ENCODE results near the gene CDH15. TPM values are rescaled to one million over a fixed set of nuclear protein-coding genes. Genes with fewer than 3 reads are reported as not detected.
"Not testable (repeated sequence)": the region's sequence is repeated elsewhere in the genome, so short reads cannot be mapped to it uniquely, and the experiment has no call there.

The CDH15 gene
- polyA plus RNA-seq, 1 donor, result 217 TPM

DNA sequence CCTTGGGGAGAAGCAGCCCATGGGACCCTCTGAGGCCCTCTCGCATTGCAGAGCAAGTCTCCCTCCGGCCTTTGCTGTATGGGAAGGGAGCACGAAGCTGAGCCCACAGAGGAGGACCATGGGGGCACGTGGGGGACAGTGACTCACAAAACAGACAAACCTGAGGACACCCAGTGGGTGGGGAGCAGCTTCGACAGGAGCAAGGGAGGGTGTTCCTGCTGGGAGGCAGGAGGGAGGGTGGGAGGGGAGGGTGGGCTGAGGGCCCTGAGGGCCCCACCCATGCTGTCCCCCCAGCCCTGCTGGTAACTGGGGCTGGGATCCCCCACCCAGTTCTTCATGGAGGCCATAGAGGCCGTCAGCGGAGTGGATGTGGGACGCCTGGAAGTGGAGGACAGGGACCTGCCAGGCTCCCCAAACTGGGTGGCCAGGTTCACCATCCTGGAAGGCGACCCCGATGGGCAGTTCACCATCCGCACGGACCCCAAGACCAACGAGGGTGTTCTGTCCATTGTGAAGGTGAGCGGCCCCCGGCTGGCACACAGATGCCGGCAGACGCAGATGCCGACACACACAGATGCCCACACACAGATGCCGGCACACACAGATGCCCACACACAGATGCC lies 16.3 kb downstream of the CDH15 start:
- DNase-seq (ENCODE audit: low read depth), result no peak

DNA sequence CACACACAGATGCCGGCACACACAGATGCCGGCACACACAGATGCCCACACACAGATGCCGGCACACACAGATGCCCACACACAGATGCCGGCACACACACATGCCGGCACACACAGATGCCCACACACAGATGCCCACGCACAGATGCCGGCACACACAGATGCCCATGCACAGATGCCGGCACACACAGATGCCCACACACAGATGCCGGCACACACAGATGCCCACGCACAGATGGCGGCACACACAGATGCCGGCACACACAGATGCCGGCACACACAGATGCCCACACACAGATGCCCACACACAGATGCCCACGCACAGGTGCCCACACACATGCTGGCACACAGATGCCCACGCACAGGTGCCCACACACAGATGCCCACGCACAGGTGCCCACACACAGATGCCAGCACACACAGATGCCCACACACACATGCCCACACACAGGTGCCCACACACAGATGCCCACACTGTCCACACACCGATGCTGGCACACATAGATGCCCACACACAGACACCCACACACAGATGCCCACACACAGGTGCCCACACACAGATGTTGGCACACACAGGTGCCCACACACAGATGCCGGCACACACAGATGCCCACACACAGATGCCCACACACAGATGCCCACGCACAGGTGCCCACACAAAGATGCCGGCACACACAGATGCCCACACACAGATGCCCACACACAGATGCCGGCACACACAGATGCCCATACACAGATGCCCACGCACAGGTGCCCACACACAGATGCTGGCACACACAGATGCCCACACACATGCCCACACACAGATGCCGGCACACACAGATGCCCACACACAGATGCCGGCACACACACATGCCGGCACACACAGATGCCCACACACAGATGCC lies 17.2 kb downstream of the CDH15 start:
- DNase-seq (ENCODE audit: low read depth), result not testable (repeated sequence)

DNA sequence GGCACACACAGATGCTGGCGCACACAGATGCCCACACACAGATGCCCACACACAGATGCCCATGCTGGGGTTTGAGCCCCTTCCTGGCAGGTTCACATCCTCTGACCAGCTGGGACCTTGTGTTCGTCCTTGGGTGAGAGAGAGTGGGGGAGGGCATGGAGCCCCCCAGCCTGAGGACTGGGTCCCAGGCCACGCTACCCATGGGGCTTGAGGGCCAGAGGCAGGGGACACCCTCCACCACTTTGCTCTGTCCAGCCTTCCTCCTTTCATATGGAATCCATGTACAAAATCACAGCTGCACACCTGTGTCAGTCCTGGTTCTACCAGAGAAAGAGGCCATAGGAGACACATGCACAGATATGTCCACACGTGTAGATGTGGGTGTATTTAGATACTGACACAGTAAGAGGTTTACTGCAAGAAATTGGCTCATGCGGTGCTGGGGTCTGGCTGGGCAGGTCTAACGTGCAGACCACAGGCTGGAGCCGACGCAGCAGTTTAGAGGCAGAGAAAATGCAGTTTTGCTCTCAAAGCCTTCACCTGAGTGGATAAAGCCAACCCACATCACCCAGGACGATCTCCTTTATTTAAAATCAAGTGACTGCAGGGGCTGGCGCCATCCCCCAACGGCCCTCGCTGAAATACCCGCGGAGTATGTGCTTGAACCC lies 17.9 kb downstream of the CDH15 start:
- no peak for DNase-seq (ENCODE audit: low read depth)

DNA sequence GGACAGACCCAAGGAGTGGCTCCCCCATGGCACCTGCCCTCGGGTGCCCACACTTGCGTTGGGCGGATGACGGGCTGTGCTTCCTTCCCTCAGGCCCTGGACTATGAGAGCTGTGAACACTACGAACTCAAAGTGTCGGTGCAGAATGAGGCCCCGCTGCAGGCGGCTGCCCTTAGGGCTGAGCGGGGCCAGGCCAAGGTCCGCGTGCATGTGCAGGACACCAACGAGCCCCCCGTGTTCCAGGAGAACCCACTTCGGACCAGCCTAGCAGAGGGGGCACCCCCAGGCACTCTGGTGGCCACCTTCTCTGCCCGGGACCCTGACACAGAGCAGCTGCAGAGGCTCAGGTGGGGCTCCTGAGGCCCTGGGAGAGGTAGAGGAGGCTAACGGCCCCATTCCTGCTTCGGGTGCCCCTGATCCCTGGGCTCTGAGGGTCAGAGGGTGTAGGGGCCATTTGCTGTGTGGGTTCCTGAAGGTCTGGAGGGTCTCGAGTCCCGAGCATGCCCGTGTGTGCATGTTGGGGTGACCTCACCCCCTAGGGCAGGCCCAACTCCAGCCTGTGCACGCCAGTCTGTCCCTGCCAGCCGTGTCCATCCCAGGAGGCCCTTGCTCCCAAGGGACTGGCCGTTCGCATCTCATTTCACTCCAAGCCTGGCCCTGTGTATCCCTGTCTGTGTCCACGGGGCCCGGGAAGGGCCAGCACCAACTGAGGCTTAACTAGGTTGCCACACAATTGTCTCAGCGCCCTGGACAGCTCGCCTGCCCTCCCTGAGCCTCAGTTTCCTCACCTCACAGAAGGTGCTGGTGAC lies 18.8 kb downstream of the CDH15 start:
- DNase-seq (ENCODE audit: low read depth), result no peak

DNA sequence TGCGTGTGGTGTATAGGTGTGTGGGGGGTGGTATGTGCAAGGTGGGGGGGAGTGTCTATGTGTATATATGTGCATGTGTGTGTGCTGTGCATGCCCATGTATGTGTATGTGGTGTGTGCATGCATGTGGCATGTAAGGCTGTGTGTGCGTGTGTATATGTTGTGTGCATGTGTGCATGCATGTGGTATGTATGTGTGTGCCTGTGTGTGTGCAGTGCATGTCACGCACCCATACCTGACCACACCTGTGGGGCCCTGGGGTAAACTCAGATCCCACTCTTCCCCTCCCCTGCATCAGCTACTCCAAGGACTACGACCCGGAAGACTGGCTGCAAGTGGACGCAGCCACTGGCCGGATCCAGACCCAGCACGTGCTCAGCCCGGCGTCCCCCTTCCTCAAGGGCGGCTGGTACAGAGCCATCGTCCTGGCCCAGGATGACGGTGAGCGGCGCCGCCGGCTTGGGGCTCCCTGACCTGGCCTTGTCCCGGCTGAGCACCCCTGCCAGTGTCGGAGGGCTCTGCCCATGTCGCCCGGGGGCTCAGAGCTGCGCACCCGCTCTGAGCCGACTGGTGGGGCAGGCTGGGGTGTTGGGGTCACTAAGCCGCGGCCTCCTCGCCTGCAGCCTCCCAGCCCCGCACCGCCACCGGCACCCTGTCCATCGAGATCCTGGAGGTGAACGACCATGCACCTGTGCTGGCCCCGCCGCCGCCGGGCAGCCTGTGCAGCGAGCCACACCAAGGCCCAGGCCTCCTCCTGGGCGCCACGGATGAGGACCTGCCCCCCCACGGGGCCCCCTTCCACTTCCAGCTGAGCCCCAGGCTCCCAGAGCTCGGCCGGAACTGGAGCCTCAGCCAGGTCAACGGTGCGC lies 19.7 kb downstream of the CDH15 start:
- DNase-seq (ENCODE audit: low read depth), result no peak

DNA sequence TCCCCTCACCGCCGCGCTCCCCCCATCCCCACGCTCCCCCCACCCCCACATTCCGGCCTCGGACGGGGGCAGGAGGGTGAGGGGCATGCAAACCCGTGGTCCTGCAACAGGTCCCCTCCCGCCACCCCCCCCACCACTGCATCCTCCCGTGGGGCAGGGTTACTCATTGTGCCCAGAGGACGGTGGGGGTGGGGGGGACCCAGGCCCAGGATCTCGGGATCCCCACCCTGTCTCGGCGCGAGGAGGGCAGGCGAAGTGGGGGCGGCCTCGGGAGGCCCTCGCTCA lies 20.3 kb downstream of the CDH15 start:
- DNase-seq (ENCODE audit: low read depth), result no peak

DNA sequence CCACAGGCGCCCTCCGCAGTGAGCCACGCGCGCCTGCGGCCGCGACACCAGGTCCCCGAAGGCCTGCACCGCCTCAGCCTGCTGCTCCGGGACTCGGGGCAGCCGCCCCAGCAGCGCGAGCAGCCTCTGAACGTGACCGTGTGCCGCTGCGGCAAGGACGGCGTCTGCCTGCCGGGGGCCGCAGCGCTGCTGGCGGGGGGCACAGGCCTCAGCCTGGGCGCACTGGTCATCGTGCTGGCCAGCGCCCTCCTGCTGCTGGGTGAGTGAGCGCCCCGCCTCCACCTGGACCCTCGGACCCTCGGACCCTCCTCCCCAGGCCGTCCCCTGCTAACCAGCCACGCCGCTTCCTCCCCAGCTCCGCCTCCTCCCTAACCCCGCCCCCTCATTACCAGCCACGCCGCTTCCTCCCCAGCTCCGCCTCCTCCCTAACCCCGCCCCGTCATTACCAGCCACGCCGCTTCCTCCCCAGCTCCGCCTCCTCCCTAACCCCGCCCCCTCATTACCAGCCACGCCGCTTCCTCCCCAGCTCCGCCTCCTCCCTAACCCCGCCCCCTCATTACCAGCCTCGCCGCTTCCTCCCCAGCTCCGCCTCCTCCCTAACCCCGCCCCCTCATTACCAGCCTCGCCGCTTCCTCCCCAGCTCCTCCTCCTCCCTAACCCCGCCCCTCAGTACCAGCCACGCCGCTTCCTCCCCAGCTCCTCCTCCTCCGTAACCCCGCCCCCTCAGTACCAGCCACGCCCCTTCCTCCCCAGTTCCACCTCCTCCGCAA lies 20.8 kb downstream of the CDH15 start:
- DNase-seq (ENCODE audit: low read depth), result not testable (repeated sequence)

DNA sequence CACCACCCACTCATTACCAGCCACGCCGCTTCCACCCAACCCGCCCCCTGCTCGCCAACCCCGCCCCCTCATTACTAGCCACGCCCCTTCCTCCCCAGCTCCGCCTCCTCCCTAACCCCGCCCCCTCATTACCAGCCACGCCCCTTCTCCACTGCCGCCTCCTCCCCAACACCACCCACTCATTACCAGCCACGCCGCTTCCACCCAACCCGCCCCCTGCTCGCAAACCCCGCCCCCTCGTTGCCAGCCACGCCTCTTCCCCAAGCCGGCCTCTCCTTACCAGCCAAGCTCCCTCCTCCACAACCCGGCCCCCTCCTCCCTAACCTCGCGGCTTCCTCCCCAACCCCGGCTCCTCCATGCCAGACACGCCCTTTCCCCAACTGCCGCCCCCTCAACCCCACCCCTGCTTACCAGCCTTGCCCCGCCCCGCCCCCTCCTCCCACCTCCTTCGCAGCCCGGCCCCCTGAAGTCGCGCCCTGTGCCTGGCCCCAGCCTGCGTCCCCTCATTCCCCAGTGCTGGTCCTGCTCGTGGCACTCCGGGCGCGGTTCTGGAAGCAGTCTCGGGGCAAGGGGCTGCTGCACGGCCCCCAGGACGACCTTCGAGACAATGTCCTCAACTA lies 21.5 kb downstream of the CDH15 start:
- DNase-seq (ENCODE audit: low read depth), result no peak

DNA sequence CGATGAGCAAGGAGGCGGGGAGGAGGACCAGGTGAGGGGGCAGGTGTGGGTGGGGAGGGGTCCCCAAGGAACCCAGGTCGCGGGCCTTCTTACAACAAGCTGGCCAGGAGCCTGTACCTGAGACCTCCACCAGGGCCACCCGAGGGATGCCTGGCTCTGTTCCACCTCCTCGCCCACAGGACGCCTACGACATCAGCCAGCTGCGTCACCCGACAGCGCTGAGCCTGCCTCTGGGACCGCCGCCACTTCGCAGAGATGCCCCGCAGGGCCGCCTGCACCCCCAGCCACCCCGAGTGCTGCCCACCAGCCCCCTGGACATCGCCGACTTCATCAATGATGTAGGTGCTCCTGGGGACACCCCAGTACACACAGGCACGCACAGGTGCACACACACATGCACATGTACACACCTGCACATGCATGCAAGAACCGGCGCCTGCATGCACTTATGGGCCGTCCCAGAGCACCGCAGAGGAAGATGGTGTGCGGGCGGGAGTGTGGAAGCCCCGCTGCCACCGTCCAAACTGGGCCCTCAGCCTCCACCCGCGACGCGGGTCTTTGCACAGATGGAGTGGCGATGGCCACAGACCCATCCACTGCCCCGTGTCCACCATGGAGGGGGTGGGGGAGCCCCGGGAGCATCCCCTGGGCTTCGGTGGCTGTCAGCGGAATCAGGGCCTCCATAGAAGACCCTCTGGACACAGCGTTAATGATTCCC lies 22.2 kb downstream of the CDH15 start:
- no peak for DNase-seq (ENCODE audit: low read depth)

DNA sequence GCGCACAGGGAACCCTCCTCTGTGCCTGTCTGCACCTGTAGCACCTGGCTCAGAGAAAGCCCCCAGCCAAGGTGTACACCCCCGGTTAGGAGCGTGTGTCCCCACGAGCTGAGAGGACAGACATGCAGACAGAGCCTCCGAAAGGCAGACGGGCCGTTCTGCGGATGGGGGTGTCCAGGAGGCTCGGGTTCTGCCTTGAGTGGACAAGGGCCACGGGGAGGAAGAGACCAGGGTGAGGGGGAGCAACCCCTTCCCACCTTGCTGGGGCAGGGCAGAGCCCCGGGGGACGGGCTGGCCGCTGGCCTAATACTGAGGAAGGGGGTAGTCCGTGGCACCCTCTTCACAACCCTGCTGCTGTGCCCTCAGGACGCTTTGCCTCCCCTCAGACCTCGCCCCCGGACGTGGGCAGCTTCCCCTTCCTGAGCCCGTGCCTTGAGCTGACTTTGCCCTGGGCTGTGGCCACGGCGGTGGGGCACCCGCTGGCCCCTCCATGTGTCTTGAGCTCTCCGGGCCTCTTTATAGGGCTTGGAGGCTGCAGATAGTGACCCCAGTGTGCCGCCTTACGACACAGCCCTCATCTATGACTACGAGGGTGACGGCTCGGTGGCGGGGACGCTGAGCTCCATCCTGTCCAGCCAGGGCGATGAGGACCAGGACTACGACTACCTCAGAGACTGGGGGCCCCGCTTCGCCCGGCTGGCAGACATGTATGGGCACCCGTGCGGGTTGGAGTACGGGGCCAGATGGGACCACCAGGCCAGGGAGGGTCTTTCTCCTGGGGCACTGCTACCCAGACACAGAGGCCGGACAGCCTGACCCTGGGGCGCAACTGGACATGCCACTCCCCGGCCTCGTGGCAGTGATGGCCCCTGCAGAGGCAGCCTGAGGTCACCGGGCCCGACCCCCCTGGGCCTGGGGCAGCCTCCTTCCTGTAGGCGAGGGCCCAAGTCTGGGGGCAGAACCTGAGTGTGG lies 23.1 kb downstream of the CDH15 start:
- no peak for DNase-seq (ENCODE audit: low read depth)

DNA sequence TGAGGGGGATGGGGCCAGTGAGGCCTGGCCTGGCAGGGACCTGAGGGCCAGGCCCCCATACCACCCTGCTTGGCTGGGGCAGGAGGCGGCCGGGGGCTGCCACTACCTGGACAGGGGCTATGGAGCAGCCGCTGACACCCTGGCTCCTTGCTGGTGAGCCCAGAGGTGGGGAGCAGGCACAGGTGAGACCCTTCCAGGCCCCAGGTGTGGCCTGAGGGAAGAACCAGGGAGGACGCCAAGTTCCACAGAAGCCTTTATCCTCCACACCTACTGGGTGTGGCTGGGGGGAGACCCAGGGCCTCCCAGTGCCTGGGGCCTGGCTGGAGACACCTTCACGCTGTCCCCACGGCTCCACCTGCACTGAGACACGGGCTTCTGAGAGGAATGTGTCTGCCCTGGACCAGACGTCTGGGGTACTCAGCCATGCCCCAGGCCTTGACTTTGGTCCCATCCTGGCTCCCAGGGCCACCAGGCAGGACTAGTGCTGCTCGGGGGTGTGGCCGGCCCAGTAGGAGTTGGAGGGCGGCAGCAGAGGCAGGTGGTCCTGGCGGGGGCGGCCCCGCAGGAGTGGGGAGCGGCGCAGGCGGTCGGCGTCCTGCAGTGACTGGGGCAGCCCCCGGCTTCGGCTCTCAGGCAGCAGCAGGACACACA lies 24.1 kb downstream of the CDH15 start:
- no peak for DNase-seq (ENCODE audit: low read depth)

DNA sequence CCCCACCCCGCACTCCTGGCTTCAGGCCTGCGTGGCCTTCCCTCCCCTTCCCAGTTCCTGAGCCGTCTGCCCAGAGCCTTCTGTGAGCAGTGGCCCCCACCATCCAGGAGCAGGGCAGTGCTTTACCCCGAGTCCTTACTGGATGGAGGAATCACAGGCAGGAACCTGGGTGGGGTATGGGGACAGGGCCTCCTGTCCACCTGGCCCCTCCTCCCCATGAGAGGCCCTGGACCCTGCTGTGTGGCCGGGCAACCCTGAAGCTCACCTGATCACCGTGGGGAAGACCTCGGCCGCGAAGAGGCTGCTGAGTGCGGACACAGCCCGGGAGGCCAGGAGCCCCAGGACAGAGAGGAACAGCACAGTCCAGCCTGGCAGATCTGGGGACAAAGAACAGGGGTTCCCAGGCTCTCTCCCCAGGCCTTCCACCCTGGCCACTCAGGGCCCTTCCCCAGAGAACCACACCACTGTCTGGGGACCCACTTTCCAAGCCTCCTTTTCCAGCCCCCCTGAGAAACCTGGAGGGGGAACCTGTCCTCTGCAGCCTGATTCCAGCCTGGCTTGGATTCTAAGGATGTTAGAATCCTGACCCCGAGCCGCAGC lies 25.6 kb downstream of the CDH15 start:
- DNase-seq (ENCODE audit: low read depth), result no peak

DNA sequence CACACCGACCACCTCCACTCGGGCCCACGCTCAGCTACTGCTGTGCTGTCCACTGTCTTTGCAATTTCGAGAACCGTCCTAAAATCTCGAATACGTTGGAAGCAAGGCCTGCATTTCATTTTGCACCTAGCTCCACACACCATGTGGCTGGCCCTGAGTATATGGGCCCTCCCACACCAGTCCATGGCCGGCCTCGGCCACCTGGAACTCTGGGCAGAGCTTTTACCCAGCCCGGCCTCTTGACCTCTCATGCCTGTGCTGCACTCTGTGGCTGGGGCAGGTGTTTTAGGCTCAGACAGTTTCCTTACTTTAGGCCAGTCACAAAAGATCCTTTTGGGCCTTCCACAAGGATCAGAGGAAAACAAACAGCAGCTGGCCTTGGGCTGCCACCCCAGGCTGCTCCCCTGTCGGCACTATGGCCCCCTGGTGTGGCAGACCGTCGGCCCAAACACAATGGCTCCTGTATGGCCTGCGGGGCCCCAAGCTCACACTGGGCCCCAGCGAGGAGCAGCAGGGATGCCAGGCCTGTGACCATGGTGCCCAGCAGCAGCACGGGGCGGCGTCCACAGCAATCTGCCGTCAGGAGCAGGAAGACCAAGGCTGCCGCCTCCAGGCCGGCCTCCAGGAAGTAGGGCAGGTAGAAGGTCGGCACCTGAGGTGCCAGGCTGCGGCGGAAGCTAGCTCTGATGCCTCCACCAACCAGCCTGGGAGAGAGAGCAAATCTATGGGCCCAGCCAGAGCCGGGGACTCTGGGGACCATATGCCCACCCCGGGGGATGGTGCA lies 26.3 kb downstream of the CDH15 start:
- DNase-seq (ENCODE audit: low read depth), result no peak

DNA sequence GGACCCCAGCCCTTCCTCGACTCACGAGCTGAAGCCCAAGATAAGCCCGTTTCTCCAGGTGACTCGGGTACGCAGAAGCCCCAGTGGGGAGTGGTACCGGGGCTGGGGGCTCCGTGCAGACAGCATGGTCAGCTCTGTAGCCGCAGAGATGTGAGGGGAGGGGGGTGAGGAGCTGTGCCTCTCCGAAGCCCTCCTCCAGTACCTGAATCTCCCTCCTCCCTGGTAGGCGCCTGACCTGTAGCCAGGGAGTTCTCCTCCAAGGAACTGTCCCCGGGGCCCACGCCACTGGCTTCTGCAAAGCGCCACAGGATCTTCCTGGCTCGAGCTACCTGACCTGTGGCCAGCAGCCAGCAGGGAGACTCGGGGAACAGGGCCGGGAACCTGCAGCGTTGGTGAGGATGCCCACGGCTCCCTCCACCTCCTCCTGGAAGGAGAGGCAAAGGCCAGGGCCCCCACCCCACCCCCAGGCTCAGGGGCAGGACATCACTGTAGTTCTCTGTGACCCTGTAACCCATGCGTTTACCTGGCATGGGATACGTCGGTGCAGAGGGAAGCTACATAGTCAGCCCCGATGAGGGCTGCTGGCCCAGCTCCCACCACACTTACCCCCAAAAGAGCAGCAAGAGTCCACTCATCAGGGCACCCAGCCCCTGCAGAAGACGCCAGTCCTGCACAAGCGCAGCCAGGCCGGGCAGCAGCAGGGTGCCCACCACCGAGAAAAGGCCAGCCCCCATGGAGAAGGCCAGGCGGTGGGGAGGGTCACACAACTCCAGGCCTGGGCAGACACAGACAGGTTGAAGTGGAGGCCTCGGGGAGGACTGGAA lies 27.1 kb downstream of the CDH15 start:
- no peak for DNase-seq (ENCODE audit: low read depth)
